PFSK-1 (cell line): ENCODE measurements around the gene TMEM200A.

Experiments
- POLR2AphosphoS5 ChIP-seq: IDR thresholded peaks from 2 replicates; pipeline ENCODE4 v1.6.1; 2012; ENCODE audit warnings: low read depth, mild to moderate bottlenecking, control low read depth, low read length, moderate library complexity
- SIN3A ChIP-seq: IDR thresholded peaks from 2 replicates; pipeline ENCODE4 v1.6.1; 2012; ENCODE audit warnings: mild to moderate bottlenecking, low read length, moderate library complexity, borderline replicate concordance; ENCODE audit not compliant: insufficient read depth
- TF ChIP-seq, protein P1 (sequence below), 2 experiments: IDR thresholded peaks; 2 replicates each; pipeline versions ENCODE4 v1.6.1 to v1.8.0; 2011 to 2012; ENCODE audit warnings: low read depth in 2 of 2, low read length in 2 of 2, control low read depth in 1 of 2, inconsistent platforms in 1 of 2, mild to moderate bottlenecking in 1 of 2, moderate library complexity in 1 of 2; ENCODE audit not compliant: insufficient read depth in 1 of 2

- TF ChIP-seq SIN3A, result no peak
- TF ChIP-seq POLR2AphosphoS5, result no peak
- TF ChIP-seq, protein P1, sequence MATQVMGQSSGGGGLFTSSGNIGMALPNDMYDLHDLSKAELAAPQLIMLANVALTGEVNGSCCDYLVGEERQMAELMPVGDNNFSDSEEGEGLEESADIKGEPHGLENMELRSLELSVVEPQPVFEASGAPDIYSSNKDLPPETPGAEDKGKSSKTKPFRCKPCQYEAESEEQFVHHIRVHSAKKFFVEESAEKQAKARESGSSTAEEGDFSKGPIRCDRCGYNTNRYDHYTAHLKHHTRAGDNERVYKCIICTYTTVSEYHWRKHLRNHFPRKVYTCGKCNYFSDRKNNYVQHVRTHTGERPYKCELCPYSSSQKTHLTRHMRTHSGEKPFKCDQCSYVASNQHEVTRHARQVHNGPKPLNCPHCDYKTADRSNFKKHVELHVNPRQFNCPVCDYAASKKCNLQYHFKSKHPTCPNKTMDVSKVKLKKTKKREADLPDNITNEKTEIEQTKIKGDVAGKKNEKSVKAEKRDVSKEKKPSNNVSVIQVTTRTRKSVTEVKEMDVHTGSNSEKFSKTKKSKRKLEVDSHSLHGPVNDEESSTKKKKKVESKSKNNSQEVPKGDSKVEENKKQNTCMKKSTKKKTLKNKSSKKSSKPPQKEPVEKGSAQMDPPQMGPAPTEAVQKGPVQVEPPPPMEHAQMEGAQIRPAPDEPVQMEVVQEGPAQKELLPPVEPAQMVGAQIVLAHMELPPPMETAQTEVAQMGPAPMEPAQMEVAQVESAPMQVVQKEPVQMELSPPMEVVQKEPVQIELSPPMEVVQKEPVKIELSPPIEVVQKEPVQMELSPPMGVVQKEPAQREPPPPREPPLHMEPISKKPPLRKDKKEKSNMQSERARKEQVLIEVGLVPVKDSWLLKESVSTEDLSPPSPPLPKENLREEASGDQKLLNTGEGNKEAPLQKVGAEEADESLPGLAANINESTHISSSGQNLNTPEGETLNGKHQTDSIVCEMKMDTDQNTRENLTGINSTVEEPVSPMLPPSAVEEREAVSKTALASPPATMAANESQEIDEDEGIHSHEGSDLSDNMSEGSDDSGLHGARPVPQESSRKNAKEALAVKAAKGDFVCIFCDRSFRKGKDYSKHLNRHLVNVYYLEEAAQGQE (IDR thresholded peaks at IDR 0.05; ENCODE audit: insufficient read depth in 1 of 2, low read depth in 2 of 2, low read length in 2 of 2), result no peak
Observed at GRCh38 chr6:130467146-130468050, 101.6 kb downstream of the TMEM200A start.
